Globus pallidus (tissue), 1 donor: ENCODE data around the gene S100A7A.
"Not testable (repeated sequence)": the region's sequence is repeated elsewhere in the genome, so short reads cannot be mapped to it uniquely, and the experiment has no call there.

ENCODE experiments used
- DNase-seq: peaks from one replicate; pipeline ENCODE4 v3.0.0-alpha.2; 2015; ENCODE audit warnings: low spot score

Gene S100A7A

GRCh38 chr1:153460551-153460950 lies 44.2 kb downstream of the S100A7A start, which contains the start of gene S100A7:
Gene S100A7 (minus strand): TSS chr1:153460651. CDS start chr1:153459013, 1,638 bp downstream.
- DNase-seq = no peak

GRCh38 chr1:153462741-153463140 lies 46.4 kb downstream of the S100A7A start:
- DNase-seq = not testable (repeated sequence)

- DNase-seq = no peak
These were observed 49.7 kb downstream of the S100A7A start for GRCh38 chr1:153465811-153466636.

- no peak for DNase-seq
These were observed 50.6 kb downstream of the S100A7A start for GRCh38 chr1:153466908-153467307.

- DNase-seq = no peak
These were observed 54.4 kb downstream of the S100A7A start for GRCh38 chr1:153470707-153471106.
